ENCODE data around the gene RAD23B.

Gene RAD23B

DNA sequence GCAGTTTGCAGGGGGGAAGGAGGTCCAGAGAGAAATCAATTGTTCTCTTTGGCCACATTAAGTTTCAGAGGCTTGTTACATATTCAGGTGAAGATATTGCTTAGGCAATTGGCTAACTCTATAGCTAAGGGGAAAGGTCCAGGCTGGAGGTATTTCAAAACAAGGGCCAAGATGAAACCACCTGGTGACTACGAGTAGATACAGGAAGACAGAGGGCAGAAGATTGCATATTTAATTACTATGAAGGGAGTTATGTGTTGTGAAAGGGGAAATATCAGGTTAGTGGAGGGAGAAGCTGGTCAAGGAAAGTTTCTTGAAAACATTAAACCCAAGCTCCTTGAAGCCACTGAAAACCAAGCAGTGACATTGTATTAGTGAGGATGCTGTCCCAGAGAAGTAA lies 1.9 kb upstream of the RAD23B start:
- no peak for TF ChIP-seq CTCF (IDR thresholded peaks at IDR 0.05)

DNA sequence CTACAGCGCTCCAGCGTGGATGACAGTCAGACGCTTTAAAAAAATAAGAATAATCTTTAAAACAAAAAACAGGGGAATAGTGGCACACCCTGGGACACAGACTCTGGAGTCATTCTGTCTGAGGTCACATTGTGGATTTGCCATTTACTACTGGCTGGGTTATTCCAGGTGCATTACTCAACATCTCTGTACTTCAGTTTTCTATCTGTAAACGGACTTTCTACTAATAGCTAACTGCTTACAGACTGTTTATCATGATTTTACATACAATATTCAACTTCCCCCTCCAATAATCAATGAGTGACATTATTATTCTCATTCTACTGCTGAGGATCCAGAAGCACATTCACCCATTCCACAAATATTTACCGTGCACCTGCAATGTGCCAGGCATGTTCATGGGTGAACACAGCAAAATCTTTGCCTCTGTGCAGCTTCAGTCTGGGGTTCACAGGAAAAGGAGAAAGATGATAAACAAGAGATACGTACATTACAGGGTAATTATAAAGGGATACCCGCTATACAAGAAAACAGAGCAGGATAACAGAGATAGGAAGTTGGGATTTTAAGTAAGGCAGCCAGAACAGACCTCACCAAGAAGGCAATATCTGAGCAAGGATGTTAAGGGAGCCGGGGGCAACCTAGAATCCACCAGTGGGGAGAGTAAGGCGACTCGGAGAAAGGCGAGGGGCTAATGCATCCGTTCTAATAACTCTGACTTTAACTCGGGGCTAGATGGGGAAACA lies 984 bp upstream of the RAD23B start:
- no peak for TF ChIP-seq CTCF (IDR thresholded peaks at IDR 0.05)

DNA sequence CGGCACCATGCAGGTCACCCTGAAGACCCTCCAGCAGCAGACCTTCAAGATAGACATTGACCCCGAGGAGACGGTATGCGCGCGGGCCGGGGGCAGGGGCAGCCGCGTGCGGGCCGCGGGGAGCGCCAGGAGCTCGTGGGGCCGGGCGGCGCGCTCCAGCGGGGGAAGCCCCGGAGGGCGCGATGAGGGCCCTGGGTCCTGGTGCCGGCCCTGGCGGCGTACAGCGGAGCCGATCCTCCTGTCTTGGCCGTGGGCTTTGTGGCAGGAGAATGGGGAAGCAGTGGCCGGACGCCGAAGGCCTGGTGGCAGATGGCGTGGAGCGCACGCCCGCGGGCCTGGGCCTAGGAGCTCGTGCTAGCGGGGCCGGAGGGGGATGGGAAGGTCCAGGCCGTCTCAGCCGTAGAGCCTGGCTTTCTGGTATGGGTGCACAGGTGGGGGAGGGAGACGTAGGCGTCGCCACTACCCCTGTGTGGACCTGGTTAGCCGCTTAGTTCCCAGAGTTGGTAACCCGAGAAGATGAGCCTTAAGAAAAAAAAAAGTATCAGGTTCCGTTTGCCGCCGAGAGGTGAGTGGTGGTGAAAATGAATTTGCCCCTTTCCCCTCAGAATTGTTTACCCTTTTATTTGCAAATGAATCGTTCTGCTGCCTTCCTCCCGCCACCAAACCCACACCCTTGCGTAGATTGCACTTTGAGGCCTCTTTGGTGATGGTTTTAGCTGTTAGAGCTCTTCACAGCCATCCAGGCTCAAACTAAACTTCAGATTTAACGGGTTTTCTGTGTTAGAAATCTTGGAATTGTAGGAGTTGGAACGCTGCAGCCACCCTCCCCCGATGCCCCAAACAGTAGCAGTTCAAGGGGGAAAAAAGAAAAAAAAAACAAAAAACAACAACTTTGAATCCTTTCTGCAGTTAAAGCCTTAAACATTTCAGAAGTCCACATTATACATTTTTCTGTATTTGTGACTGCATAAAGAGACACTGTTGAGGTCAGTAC lies 841 bp downstream of the RAD23B start:
- TF ChIP-seq CTCF (IDR thresholded peaks at IDR 0.05): no peak

DNA sequence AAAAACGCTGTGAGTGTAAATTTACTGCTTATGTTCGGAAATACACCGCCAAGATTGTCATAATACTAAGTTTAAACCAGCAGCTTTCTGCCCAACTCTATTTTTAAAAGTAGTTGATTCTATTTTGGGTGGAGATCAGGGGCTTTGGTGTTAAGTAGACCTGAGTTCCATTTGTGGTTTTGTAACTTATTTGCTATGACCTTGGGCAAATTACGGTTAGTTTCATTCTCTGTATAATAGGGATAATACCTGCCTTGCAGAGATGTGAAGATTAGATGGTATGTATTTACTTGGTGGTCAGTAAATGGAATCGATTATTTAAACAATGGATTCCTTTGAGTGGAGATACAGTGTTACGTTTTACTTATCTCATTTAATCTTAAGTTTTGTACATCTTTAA lies 1.6 kb downstream of the RAD23B start:
- TF ChIP-seq CTCF (IDR thresholded peaks at IDR 0.05): no peak

GRCh38 chr9:107285286-107285685 lies 2.2 kb downstream of the RAD23B start:
- TF ChIP-seq CTCF (IDR thresholded peaks at IDR 0.05): no peak

- no peak for TF ChIP-seq CTCF (IDR thresholded peaks at IDR 0.05)
Measured at GRCh38 chr9:107286057-107286456, 3.0 kb downstream of the RAD23B start.

GRCh38 chr9:107288701-107289100 lies 5.6 kb downstream of the RAD23B start:
- no peak for TF ChIP-seq CTCF (IDR thresholded peaks at IDR 0.05)

Measured in LNCAP (cell line).